Measurements from ENCODE around the gene OR9G4. TPM values are rescaled to one million over a fixed set of nuclear protein-coding genes. Genes with fewer than 3 reads are reported as not detected.

Gene OR9G4
- total and polyA plus RNA-seq, 2 of the 13 experiments (the other 11 are each of a cell fraction or from before 2014, with no cell fraction given): not detected

DNA sequence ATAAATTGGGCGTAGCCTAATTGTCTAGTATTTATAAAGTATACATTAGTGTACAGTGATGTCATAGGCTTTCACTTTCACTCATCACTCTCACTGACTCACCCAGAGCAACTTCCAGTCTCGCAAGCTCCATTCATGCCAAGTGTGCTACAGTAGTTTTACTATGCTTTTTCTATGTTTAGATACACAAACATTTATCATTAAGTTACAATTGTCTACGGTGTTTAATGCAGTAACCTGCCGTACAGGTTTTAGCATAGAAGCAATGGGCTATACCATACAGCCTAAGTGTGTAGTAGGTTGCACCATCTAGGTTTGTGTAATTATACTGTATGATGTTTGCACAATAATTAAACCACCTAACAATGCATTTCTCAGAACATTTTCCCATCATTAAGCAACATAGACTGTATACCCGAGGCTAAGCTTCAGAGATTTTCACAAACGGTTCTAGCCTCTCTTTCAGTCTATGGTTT is 32.1 kb downstream of the OR9G4 start:
- Histone ChIP-seq H3K36me3 (replicated peaks in 1 of 2; ENCODE audit: control insufficient read depth in 1 of 2, insufficient read depth in 2 of 2, low read length in 2 of 2) (no peaks in the 10 kb centered on the region), H4K20me1 (ENCODE audit: insufficient read depth, low read length) (no peaks in the 10 kb centered on the region), H3K4me2 (ENCODE audit: low read depth, low read length) (no peak overlapping the region), H3K79me2 (ENCODE audit: insufficient read depth, low read length) (no peaks in the 10 kb centered on the region), H3K4me3 (replicated peaks in 1 of 3; ENCODE audit: insufficient read depth in 1 of 3, low read depth in 2 of 3, low read length in 3 of 3) (no peak overlapping the region), H3K4me1 (ENCODE audit: insufficient read depth, low read length) (no peaks in the 10 kb centered on the region), H3K27me3 (ENCODE audit: control insufficient read depth in 1 of 2, insufficient read depth in 2 of 2, low read length in 2 of 2) (no peaks in the 10 kb centered on the region), H3K9me3 (ENCODE audit: low read length) (no peaks in the 10 kb centered on the region), H3K27ac (ENCODE audit: extremely low read length, insufficient read depth, low read length) (no peak overlapping the region), H3K9ac (ENCODE audit: insufficient read depth, low read depth, low read length) (no peak overlapping the region), H2AFZ (ENCODE audit: low read length) (no peak overlapping the region)
- intact Hi-C loops (cut with micrococcal nuclease; ENCODE audit: unreplicated experiment) (no loop called here), in situ Hi-C loops (cut with HindIII; ENCODE audit: extremely low pct_ligation_motif_present, low pct_unique_long_range_greater_than_20kb) (no loop called here)
- BruUV-seq (replicated peaks): no TSS peak
- FAIRE-seq (no peak), DNase-seq (ENCODE audit: low spot score) (no peak), ATAC-seq (no peak)
- 22% methylated on average over 6 of the region's 6 CpGs for WGBS (ENCODE audit: low lambda C conversion rate)
- TF ChIP-seq HOXA7 (CRISPR knock-in tag; IDR thresholded peaks at IDR 0.05) (no peak), PCBP2 (optimal IDR thresholded peaks at IDR 0.05; ENCODE audit: low read depth, low read length, poor library complexity, severe bottlenecking) (no peak), GZF1 (CRISPR knock-in tag; IDR thresholded peaks at IDR 0.05) (no peak), U2AF2 (IDR thresholded peaks at IDR 0.05; ENCODE audit: low read depth, low read length) (no peak), DNMT1 (CRISPR knock-in tag; IDR thresholded peaks at IDR 0.05) (no peak), ZNF274 (CRISPR knock-in tag; IDR thresholded peaks at IDR 0.05) (no peak)
- POLR2A ChIA-PET: no interaction called here
- CTCF ChIA-PET (ENCODE audit: low intra/inter-chr PET ratio, low total read pairs): no interaction called here

GRCh38 chr11:56714206-56714605 is 34.3 kb downstream of the OR9G4 start:
- no peaks in the 10 kb centered on the region for H3K27me3 ChIP-seq (ENCODE audit: control insufficient read depth in 1 of 2, insufficient read depth in 2 of 2, low read length in 2 of 2)
- ATAC-seq: no peak
- no peaks in the 10 kb centered on the region for H3K4me1 ChIP-seq (ENCODE audit: insufficient read depth, low read length)
- H3K9me3 ChIP-seq (ENCODE audit: low read length): no peaks in the 10 kb centered on the region
- no peak overlapping the region for H3K9ac ChIP-seq (ENCODE audit: insufficient read depth, low read depth, low read length)
- H2AFZ ChIP-seq (ENCODE audit: low read length): no peak overlapping the region
- BruUV-seq (replicated peaks): no TSS peak
- no peak overlapping the region for H3K4me3 ChIP-seq (replicated peaks in 1 of 3; ENCODE audit: insufficient read depth in 1 of 3, low read depth in 2 of 3, low read length in 3 of 3)
- FAIRE-seq: no peak
- intact Hi-C loops (cut with micrococcal nuclease; ENCODE audit: unreplicated experiment): no loop called here
- H3K79me2 ChIP-seq (ENCODE audit: insufficient read depth, low read length): no peaks in the 10 kb centered on the region
- in situ Hi-C loops (cut with HindIII; ENCODE audit: extremely low pct_ligation_motif_present, low pct_unique_long_range_greater_than_20kb): no loop called here
- DNase-seq (ENCODE audit: low spot score): no peak
- H3K4me2 ChIP-seq (ENCODE audit: low read depth, low read length): no peak overlapping the region
- ChIA-PET POLR2A (no interaction called here), CTCF (ENCODE audit: low intra/inter-chr PET ratio, low total read pairs) (no interaction called here)
- no peak overlapping the region for H3K27ac ChIP-seq (ENCODE audit: extremely low read length, insufficient read depth, low read length)
- 19% methylated on average over 2 of the region's 2 CpGs for WGBS (ENCODE audit: low lambda C conversion rate)
- H3K36me3 ChIP-seq (replicated peaks in 1 of 2; ENCODE audit: control insufficient read depth in 1 of 2, insufficient read depth in 2 of 2, low read length in 2 of 2): no peaks in the 10 kb centered on the region
- no peaks in the 10 kb centered on the region for H4K20me1 ChIP-seq (ENCODE audit: insufficient read depth, low read length)
- TF ChIP-seq, protein P1, sequence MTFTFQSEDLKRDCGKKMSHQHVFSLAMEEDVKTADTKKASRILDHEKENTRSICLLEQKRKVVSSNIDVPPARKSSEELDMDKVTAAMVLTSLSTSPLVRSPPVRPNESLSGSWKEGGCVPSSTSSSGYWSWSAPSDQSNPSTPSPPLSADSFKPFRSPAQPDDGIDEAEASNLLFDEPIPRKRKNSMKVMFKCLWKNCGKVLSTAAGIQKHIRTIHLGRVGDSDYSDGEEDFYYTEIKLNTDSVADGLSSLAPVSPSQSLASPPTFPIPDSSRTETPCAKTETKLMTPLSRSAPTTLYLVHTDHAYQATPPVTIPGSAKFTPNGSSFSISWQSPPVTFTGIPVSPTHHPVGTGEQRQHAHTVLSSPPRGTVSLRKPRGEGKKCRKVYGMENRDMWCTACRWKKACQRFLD (CRISPR knock-in tag; IDR thresholded peaks at IDR 0.05; ENCODE audit: borderline replicate concordance): no peak
- TF ChIP-seq AKNA (CRISPR knock-in tag; IDR thresholded peaks at IDR 0.05; ENCODE audit: borderline replicate concordance) (no peak), ZNF788 (CRISPR knock-in tag; IDR thresholded peaks at IDR 0.05; ENCODE audit: borderline replicate concordance) (no peak), ATM (IDR thresholded peaks at IDR 0.05; ENCODE audit: borderline replicate concordance) (no peak)
- TF ChIP-seq, protein P2, sequence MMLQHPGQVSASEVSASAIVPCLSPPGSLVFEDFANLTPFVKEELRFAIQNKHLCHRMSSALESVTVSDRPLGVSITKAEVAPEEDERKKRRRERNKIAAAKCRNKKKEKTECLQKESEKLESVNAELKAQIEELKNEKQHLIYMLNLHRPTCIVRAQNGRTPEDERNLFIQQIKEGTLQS (CRISPR knock-in tag; IDR thresholded peaks at IDR 0.05): no peak
